GM18870 (cell line): ENCODE data around the gene TCIRG1.
A peak's percentile ranks its signal among the peaks of the same experiment; 100 is the strongest.

ENCODE experiments used
- ATAC-seq: cut with Tn5 transposase; IDR thresholded peaks from one replicate; pipeline ENCODE4 v1.9.1; 2021; ENCODE audit warnings: moderate library complexity; ENCODE audit not compliant: unreplicated experiment

The TCIRG1 gene

DNA sequence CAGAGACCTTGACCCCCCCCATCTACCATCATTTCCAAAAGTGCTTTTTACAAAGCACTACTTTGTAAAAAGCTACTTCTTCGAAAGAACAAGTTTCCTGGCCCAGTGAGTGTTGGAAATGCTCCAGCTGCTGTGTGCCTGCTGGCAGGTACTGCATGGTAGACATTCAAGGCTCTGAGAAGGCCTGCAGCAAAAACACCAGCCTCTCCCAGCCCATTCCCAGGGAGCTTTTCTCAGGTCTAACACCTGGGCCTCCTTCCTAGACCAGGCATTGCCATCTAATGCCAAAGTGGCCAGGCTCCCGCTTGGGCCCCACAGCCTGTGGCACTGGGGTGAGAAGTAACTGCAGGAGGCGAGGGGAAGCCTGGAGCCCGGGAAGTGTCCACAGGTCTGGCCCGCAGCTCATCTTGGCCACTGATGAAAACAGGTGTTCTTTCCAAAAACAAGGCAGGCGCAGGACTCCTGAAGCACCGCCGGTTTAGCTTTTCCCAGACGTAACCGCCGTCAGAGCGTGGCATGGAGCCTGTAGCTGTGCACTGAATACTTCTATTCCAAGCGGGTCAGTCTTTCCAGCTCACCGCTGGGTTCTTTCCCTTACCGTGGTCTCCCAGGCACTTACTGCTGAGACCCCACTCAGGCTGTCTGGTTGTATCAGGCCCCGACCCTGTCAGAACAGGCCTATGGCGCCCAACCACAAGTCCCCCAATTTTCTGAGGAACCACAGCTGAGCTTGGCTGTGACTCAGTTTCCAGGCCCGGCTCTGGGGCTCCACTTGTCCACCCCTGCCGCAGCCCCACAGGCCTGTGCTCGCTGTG lies 1.2 kb upstream of the TCIRG1 start:
- no peak for ATAC-seq

GRCh38 chr11:68038226-68038717 lies 553 bp upstream of the TCIRG1 start:
- ATAC-seq: no peak

GRCh38 chr11:68039526-68040086 lies 781 bp downstream of the TCIRG1 start:
- ATAC-seq: no peak

- ATAC-seq: peak; percentile 50
Measured at GRCh38 chr11:68040101-68040956, 1.5 kb downstream of the TCIRG1 start.

GRCh38 chr11:68040957-68041591 lies 2.2 kb downstream of the TCIRG1 start:
- no peak for ATAC-seq

GRCh38 chr11:68041617-68042218 lies 2.9 kb downstream of the TCIRG1 start:
- ATAC-seq: no peak

GRCh38 chr11:68042219-68043028 lies 3.6 kb downstream of the TCIRG1 start:
- no peak for ATAC-seq

GRCh38 chr11:68043029-68043348 lies 4.2 kb downstream of the TCIRG1 start:
- no peak for ATAC-seq

DNA sequence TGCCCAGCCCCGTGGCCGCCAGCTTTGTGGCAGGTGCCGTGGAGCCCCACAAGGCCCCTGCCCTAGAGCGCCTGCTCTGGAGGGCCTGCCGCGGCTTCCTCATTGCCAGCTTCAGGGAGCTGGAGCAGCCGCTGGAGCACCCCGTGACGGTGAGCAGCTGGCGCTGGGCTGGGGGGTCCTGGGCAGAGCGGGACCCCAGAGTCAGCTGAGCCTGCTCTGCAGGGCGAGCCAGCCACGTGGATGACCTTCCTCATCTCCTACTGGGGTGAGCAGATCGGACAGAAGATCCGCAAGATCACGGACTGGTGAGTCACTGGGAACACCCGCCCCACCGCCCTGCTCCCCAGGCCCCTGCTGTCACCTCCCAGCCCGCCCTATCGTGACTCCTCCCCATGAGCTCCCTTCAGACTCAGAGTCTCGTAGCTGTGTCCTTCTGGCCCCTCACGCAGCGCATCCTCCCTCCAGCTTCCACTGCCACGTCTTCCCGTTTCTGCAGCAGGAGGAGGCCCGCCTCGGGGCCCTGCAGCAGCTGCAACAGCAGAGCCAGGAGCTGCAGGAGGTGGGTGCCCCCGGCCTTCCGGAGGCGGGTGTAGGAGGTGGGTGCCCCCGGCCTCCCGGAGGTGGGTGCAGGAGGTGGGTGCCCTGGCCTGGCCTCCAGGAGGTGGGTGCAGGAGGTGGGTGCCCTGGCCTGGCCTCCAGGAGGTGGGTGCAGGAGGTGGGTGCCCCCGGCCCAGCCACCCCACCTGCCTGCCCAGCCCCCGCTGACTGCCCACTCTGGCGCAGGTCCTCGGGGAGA lies 4.7 kb downstream of the TCIRG1 start:
- no peak for ATAC-seq

GRCh38 chr11:68044145-68044813 lies 5.5 kb downstream of the TCIRG1 start:
- ATAC-seq: no peak

DNA sequence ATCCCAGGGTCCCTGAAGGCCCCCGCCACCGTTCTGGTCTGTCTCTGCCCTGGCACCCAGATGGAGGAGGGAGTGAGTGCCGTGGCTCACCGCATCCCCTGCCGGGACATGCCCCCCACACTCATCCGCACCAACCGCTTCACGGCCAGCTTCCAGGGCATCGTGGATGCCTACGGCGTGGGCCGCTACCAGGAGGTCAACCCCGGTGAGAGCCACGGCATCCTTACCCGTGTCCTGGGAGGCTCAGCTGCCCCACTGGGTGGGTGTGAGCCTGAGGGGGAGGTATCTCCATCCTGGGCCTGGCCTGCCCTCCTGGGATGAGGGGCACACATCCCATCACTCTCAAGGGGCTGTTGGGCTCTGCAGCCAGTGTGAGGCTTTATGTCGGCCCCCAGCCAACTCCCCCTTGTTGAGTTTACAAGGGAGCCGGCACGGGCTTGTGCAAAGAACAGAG lies 6.1 kb downstream of the TCIRG1 start:
- ATAC-seq: no peak

GRCh38 chr11:68047437-68048290 lies 8.8 kb downstream of the TCIRG1 start:
- no peak for ATAC-seq

- no peak for ATAC-seq
Measured at GRCh38 chr11:68048681-68049508, 10.1 kb downstream of the TCIRG1 start.

GRCh38 chr11:68049509-68050370 lies 10.9 kb downstream of the TCIRG1 start:
- ATAC-seq: no peak

- ATAC-seq: no peak
Measured at GRCh38 chr11:68050371-68050841, 11.6 kb downstream of the TCIRG1 start.
